ENCODE measurements around the gene BRMS1.

Gene BRMS1

GRCh38 chr11:66334605-66335442 lies 10.1 kb downstream of the BRMS1 start:
- TF ChIP-seq NFIC (IDR thresholded peaks at IDR 0.05) (no peak), FOXM1 (IDR thresholded peaks at IDR 0.05; ENCODE audit: borderline replicate concordance, low read depth) (no peak), RAD21 (IDR thresholded peaks at IDR 0.05; ENCODE audit: low read depth) (no peak), ZBTB7A (IDR thresholded peaks at IDR 0.05; ENCODE audit: low read depth) (no peak), TCF12 (IDR thresholded peaks at IDR 0.05; ENCODE audit: low read depth) (no peak), TAF1 (IDR thresholded peaks at IDR 0.05; ENCODE audit: low read depth) (no peak)

DNA sequence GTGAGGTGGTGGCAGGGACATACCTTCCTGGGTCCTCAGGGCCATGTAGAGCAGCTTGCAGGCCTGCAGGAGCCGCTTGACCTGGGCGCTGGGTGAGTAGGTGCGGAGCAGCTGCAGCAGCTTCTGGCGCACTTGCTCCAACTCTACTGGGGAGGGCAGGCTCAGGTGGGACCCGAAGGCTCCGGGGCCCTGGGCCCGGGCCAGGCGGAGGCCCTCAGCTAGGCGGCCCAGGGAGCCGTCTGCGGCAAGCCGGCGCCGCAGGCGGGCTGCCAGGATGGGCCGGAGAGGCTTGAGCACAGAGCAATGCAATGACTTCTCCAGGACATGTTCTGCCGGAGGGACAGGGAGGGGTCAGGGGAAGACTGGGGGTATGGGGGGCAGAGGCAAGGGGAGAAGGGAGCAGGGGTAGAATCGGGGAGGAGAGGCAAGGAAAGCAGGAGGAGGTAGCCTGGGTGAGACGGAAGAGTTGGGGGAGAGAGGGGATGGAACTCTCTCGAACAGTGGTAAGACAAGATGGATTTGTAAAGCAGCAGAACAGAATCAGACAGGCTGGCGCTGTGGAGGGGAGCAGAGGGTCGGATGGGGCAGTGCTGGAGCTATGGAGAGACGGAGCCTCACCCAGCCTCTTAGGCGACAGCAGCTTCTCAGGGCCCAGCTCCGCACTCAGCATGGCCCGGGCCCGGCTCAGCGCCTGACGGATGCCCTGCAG lies 10.9 kb downstream of the BRMS1 start:
- TF ChIP-seq USF1 (IDR thresholded peaks at IDR 0.05) (no peak), CEBPB (IDR thresholded peaks at IDR 0.05) (no peak), TEAD4 (IDR thresholded peaks at IDR 0.05) (no peak), EGR1 (IDR thresholded peaks at IDR 0.05) (no peak), EP300 (IDR thresholded peaks at IDR 0.05; ENCODE audit: borderline replicate concordance) (no peak), CREB1 (IDR thresholded peaks at IDR 0.05; ENCODE audit: low read depth) (no peak), RAD21 (IDR thresholded peaks at IDR 0.05; ENCODE audit: low read depth) (no peak), FOXM1 (IDR thresholded peaks at IDR 0.05; ENCODE audit: borderline replicate concordance, low read depth) (no peak), MAX (IDR thresholded peaks at IDR 0.05) (no peak), REST (IDR thresholded peaks at IDR 0.05; ENCODE audit: low read depth) (no peak), YY1 (IDR thresholded peaks at IDR 0.05; ENCODE audit: low read depth) (no peak), TAF1 (IDR thresholded peaks at IDR 0.05; ENCODE audit: low read depth) (no peak), TCF12 (IDR thresholded peaks at IDR 0.05; ENCODE audit: low read depth) (no peak)

DNA sequence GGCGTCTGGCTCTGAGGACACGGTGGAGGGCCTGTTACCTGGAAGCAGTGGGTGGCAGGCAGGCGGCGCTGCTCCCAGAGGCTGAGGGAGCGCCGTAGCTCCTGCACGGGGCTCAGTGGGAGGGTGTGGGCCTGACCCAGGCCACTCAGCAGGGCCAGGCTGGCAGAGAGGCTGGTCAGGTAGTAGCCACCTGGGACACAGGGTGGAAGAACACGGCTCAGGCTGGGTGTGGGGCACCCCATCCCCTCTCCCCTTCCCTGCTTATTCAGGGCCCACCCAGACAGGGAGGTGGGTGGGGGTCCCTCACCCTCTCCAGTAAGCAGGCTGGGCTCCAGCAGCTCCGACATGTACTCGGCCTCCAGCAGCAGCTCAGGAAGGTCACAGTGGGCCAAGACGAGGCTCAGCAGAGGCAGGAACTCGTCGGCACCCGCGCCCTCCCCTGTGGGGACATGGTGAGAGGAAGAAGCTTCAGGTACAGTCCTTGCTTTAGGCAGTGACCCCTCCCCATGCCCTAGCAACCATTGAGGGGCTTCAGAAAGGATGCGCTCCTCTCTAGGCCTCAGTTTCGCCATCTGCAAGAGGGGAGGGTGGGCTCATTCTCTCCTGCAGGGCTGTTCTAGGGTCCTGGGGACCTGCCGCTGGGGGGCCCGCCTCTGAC lies 11.6 kb downstream of the BRMS1 start:
- no peak for TF ChIP-seq RAD21 (IDR thresholded peaks at IDR 0.05; ENCODE audit: low read depth)
- no peak for TF ChIP-seq CREB1 (IDR thresholded peaks at IDR 0.05; ENCODE audit: low read depth)
- no peak for TF ChIP-seq TAF1 (IDR thresholded peaks at IDR 0.05; ENCODE audit: low read depth)
- no peak for TF ChIP-seq REST (IDR thresholded peaks at IDR 0.05; ENCODE audit: low read depth)
- no peak for TF ChIP-seq NFIC (IDR thresholded peaks at IDR 0.05)
- no peak for TF ChIP-seq MAX (IDR thresholded peaks at IDR 0.05)
- TF ChIP-seq FOXM1 (IDR thresholded peaks at IDR 0.05; ENCODE audit: borderline replicate concordance, low read depth) = no peak
- no peak for TF ChIP-seq USF1 (IDR thresholded peaks at IDR 0.05)
- no peak for TF ChIP-seq EP300 (IDR thresholded peaks at IDR 0.05; ENCODE audit: borderline replicate concordance)
- TF ChIP-seq TCF12 (IDR thresholded peaks at IDR 0.05; ENCODE audit: low read depth) = no peak
- TF ChIP-seq EGR1 (IDR thresholded peaks at IDR 0.05) = no peak
- no peak for TF ChIP-seq TEAD4 (IDR thresholded peaks at IDR 0.05)

DNA sequence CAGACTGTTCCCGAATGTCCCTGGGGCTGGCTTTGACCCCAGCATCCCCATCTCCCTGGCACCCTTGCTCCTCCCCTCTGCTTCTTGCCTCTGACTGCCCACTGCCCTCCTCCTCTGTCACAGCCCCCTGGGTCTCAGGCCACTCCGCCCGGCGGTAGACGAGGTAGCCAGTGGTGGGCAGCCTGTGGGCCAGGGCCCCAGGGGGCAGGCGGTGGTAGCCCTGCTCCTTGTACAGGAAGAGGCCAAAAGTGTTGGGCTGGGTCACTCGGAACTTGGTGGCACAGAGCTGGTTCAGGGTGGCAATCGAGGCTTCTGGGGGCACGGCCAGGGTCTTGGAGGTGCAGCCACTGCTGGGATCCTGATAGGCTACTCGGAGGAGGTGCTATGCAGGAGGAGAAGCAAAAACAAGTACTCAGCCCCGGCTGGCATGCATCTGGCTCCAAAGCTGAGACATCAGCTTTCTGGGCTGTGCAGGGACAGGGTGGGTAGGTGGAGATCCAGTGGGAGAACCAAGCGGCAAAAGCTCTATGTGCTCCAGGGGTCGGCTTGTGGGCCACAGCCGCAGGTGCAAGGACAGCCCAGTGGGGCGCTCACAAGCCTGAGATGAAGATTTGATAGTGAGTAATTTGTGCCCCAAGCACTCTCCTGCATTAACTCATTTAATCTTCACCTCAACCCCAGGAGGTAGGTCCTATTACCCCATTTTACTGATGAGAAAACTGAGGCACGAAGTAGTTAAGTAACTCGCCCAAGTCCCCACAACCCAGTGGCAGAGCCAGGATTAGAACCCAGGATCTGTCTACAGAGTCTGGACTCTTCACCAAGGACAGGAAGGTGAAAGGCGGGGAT lies 12.3 kb downstream of the BRMS1 start:
- TF ChIP-seq YY1 (IDR thresholded peaks at IDR 0.05; ENCODE audit: low read depth) (no peak), USF1 (IDR thresholded peaks at IDR 0.05) (no peak), TEAD4 (IDR thresholded peaks at IDR 0.05) (no peak), EP300 (IDR thresholded peaks at IDR 0.05; ENCODE audit: borderline replicate concordance) (no peak), EGR1 (IDR thresholded peaks at IDR 0.05) (no peak), RAD21 (IDR thresholded peaks at IDR 0.05; ENCODE audit: low read depth) (no peak), REST (IDR thresholded peaks at IDR 0.05; ENCODE audit: low read depth) (no peak), ZBTB7A (IDR thresholded peaks at IDR 0.05; ENCODE audit: low read depth) (no peak), NFIC (IDR thresholded peaks at IDR 0.05) (no peak), MAX (IDR thresholded peaks at IDR 0.05) (no peak), CREB1 (IDR thresholded peaks at IDR 0.05; ENCODE audit: low read depth) (no peak), TAF1 (IDR thresholded peaks at IDR 0.05; ENCODE audit: low read depth) (no peak), FOXM1 (IDR thresholded peaks at IDR 0.05; ENCODE audit: borderline replicate concordance, low read depth) (no peak)

Data from Ishikawa (cell line).